ENCODE measurements around the gene SCAPER.

DNA sequence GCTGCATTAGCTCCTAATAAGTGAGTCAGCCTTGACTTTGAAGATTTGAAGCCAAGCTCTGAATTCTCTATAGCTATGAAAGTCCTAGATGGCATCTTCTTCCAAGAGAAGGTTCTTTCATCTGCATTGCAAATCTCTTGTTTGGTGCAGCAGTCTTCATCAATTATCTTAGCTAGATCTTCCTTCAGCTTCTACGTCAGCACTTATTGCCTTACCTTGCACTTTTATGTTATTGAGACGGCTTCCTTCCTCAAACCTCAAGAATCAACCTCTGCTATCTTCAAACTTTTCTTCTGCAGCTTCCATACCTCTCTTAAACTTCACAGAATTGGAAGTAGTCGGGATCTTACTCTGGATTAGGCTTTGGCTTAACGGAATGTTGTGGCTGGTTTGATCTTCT, 167.6 kb downstream of the SCAPER start:
- TF ChIP-seq, protein P1, sequence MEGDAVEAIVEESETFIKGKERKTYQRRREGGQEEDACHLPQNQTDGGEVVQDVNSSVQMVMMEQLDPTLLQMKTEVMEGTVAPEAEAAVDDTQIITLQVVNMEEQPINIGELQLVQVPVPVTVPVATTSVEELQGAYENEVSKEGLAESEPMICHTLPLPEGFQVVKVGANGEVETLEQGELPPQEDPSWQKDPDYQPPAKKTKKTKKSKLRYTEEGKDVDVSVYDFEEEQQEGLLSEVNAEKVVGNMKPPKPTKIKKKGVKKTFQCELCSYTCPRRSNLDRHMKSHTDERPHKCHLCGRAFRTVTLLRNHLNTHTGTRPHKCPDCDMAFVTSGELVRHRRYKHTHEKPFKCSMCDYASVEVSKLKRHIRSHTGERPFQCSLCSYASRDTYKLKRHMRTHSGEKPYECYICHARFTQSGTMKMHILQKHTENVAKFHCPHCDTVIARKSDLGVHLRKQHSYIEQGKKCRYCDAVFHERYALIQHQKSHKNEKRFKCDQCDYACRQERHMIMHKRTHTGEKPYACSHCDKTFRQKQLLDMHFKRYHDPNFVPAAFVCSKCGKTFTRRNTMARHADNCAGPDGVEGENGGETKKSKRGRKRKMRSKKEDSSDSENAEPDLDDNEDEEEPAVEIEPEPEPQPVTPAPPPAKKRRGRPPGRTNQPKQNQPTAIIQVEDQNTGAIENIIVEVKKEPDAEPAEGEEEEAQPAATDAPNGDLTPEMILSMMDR (IDR thresholded peaks at IDR 0.05): no peak
- TF ChIP-seq POLR2A (IDR thresholded peaks at IDR 0.05): no peak

Measured in Peyer's patch (tissue), 4 donors.